ENCODE results near the gene SLCO4A1.

Gene SLCO4A1

DNA sequence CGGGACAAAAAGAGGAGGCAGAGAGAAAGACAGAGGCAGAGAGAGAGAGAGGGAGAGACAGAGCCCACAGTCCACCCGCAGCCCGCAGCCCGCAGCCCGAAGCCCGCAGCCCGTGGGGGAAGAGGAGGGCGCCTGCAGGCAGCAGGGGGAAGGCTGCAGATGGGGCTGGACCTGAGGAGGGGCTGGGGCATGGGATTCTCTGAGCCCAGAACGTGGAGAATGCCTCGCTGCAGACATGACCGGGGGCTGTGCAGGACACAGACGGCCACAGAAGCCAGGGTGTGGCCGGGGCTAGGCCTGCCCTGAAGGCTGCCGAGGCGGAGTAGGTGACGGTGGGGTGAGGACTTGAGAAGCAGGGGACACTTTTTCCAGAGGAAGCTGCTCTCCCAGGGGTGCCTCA lies 6.5 kb upstream of the SLCO4A1 start:
- no peak overlapping the region for H3K4me3 ChIP-seq
- no peak for DNase-seq (ENCODE audit: low spot score)
- no peak overlapping the region for H3K27ac ChIP-seq
- TF ChIP-seq, protein P1, sequence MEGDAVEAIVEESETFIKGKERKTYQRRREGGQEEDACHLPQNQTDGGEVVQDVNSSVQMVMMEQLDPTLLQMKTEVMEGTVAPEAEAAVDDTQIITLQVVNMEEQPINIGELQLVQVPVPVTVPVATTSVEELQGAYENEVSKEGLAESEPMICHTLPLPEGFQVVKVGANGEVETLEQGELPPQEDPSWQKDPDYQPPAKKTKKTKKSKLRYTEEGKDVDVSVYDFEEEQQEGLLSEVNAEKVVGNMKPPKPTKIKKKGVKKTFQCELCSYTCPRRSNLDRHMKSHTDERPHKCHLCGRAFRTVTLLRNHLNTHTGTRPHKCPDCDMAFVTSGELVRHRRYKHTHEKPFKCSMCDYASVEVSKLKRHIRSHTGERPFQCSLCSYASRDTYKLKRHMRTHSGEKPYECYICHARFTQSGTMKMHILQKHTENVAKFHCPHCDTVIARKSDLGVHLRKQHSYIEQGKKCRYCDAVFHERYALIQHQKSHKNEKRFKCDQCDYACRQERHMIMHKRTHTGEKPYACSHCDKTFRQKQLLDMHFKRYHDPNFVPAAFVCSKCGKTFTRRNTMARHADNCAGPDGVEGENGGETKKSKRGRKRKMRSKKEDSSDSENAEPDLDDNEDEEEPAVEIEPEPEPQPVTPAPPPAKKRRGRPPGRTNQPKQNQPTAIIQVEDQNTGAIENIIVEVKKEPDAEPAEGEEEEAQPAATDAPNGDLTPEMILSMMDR (IDR thresholded peaks at IDR 0.05) = no peak

DNA sequence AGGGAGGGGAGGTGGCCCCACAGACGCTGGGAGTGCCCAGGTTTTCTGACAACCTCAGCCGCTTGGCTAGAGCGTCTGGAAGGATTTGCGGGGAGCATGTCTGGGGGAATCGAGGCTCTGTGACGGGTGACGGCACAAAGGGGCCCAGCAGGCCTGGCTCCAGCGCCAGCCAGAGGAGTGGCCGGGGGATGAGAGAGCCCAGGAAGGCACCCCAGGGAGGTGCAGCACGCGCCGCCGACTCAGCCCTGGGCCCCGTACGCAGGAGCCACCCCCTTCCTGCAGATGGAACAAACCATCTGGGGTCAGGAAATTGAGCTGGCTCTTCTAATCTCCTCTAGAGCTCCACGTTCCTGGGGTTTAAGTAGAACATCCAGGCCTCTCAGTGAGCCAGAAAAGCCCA lies 5.9 kb upstream of the SLCO4A1 start:
- Histone ChIP-seq H3K27ac (no peak overlapping the region), H3K4me3 (no peak overlapping the region)
- DNase-seq (ENCODE audit: low spot score) = no peak
- TF ChIP-seq, protein P1 (IDR thresholded peaks at IDR 0.05) = no peak

DNA sequence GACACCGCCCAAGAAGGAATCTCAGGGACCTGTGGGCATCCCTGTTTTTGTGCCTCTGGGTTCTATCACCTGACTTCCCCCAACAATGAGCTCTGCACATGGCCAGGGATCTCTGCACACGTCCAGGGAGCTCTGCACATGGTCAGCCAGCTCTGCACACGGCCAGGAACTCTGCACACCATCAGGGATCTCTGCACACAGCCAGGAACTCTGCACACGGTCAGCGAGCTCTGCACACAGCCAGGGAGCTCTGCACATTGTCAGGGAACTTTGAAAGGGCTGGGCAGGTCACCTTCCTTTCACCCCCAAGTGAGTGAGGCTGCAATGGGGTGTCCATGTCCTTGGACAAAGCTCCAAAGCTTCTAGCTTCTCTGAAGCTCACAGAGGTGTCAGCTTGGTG lies 5.2 kb upstream of the SLCO4A1 start:
- no peak for DNase-seq (ENCODE audit: low spot score)
- H3K27ac ChIP-seq = no peak overlapping the region
- TF ChIP-seq, protein P1 (IDR thresholded peaks at IDR 0.05) = no peak
- H3K4me3 ChIP-seq = no peak overlapping the region

DNA sequence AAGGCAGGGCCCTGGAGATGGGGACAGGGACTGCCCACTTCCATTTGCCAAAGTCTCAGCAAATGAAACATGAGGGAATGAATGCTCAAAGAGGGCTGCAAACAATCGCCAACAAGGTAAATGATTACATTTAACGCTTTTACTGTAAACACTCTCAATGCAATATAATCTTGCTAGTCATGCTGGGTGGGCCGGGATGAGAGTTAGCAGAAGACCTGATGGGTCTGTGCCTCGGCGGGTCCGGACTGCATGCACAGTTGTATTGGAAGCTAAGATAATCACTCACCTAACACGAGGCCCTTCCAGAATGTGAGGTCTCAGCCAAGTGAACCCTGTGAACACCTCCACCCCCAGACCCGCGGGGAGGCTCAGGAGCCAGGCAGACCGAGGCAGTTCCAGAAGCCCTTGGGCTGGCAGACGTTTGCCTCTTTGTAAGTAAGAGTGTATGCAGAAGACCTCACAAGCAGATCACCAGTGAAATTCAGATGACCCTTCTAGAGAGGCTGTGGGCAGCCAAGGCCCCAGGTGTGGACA lies 4.7 kb upstream of the SLCO4A1 start:
- DNase-seq (ENCODE audit: low spot score) = no peak
- TF ChIP-seq, protein P1 (IDR thresholded peaks at IDR 0.05) = no peak
- no peak overlapping the region for H3K4me3 ChIP-seq
- H3K27ac ChIP-seq = no peak overlapping the region

DNA sequence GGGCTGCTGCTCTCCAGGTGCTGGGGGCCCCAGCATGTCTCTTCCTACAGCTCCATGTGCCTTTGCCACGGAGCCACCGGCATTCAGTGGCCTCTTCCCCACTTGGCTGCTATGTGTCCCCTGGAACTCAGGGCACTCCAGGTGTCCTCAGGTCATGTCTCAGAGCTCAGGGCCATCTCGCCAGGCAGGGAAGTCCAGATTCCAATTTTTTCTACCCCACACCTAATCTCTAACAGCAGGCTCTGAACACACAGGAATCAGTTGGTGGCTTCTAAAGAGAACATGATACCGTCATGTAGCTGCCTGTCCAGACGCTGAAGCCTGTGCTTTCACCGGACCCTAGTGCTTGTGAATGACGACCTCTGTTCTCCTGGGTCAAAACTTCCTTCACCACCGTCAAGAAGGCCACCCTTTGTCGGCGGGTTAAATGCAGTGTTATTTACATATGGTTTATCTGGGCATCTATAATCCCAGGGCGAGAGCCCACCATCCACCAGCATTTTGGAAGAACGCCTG lies 4.2 kb upstream of the SLCO4A1 start:
- no peak overlapping the region for H3K27ac ChIP-seq
- DNase-seq (ENCODE audit: low spot score) = no peak
- H3K4me3 ChIP-seq = no peak overlapping the region
- TF ChIP-seq, protein P1 (IDR thresholded peaks at IDR 0.05) = no peak

DNA sequence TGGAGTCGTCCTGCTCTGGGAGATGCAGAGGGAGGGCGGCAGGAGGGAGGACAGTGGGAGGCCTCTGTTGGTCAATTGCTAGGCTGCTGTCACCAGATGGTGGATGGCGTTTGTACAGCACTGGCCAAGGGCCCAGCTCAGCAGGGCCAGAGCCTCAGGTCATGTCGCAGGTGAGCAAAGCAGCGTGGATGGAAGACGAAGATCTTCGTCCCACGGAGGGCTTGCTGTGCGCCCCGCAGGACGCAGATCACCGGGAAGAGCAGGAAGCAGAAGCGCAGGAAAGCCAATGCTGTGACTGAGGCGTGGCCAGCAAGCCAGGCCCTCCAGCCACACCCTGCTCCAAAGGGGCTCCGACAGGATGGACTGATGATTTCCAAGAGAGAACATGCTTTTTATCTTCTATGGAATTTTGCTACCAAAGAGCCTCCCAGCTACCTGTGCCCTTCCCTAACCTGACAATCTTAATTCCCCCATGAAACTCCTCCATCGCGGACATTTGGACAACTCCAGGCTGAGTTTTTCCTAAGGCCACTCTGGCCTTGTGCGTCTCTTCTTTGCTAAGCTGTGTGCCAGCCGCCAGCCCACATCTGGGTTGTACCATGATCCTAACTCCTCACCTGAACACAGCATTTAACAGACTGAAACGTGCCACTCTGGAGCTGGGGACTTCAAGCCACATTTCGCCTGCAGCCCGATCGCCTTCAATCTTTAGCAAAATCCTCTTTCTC lies 3.5 kb upstream of the SLCO4A1 start:
- TF ChIP-seq, protein P1 (IDR thresholded peaks at IDR 0.05) = no peak
- DNase-seq (ENCODE audit: low spot score) = no peak

DNA sequence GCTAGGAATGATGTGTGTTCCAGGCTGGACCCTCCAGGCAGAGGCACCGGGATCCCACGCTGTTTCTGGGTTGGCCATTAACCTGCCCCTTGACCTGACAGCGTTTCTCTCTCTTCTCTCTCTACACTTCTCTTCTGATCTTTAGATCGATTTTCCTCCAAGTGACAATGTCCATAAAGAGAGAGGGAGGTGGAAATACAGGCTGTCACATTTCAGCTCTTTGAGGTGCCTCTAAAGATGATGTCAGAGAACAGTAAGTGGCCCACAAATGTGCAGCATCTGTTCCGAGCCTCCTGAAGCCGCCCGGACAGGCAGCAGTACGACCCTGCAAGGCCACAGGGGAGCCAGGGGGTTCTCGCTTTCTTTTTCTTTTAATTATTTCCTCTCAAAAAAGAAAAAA lies 2.5 kb upstream of the SLCO4A1 start:
- TF ChIP-seq, protein P1 (IDR thresholded peaks at IDR 0.05) = no peak
- H3K4me3 ChIP-seq = no peak overlapping the region
- no peak overlapping the region for H3K27ac ChIP-seq
- DNase-seq (ENCODE audit: low spot score) = no peak

More for the DNA sequence above, 3.5 kb upstream of the SLCO4A1 start:
- H3K4me3 ChIP-seq = no peak overlapping the region
- H3K27ac ChIP-seq = no peak overlapping the region
